NB4 (cell line): ENCODE results near the gene PCDHAC2.

Experiments
- DNase-seq: peaks from one replicate; pipeline ENCODE4 v3.0.0; 2010; ENCODE audit warnings: low read depth
- H3K4me3 ChIP-seq: one replicate; pipeline ENCODE4 v1.5.1; 2011; ENCODE audit warnings: mild to moderate bottlenecking, low read depth, low read length, moderate library complexity
- MYC ChIP-seq: IDR thresholded peaks from 2 replicates; pipeline ENCODE4 v1.6.1; 2011; ENCODE audit warnings: low read depth, low read length
- POLR2A ChIP-seq: IDR thresholded peaks from 2 replicates; pipeline ENCODE4 v1.6.1; 2011; ENCODE audit warnings: mild to moderate bottlenecking; ENCODE audit not compliant: insufficient read length; ENCODE audit errors: extremely low read depth
- TF ChIP-seq, protein P1 (sequence below): IDR thresholded peaks from one replicate; pipeline ENCODE4 v1.5.1; 2012; ENCODE audit warnings: low read depth, low read length
- TF ChIP-seq, protein P2 (sequence below): IDR thresholded peaks from 2 replicates; pipeline ENCODE4 v1.6.1; 2011; ENCODE audit warnings: low read depth, low read length

The PCDHAC2 gene

DNA sequence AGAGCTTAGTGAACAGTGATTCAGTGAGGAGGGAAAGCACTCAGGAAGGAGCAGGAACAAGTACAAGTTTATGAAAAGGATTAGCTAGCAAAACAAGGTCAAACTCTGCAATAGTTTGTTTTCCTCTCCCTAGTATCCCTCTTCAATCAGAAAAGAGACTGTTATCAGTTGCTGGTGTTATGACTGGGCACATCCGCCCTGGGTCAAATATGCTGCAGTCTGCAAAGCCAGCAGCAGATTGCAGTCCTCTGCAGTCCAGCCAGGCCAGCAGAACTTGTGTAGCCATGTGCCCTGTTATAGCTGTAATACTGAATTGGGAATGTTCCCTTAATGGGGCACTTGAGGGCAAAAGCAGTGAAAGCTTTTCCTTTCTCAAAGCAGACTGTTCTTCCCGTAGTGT is 12.0 kb downstream of the PCDHAC2 start:
- TF ChIP-seq, protein P1, sequence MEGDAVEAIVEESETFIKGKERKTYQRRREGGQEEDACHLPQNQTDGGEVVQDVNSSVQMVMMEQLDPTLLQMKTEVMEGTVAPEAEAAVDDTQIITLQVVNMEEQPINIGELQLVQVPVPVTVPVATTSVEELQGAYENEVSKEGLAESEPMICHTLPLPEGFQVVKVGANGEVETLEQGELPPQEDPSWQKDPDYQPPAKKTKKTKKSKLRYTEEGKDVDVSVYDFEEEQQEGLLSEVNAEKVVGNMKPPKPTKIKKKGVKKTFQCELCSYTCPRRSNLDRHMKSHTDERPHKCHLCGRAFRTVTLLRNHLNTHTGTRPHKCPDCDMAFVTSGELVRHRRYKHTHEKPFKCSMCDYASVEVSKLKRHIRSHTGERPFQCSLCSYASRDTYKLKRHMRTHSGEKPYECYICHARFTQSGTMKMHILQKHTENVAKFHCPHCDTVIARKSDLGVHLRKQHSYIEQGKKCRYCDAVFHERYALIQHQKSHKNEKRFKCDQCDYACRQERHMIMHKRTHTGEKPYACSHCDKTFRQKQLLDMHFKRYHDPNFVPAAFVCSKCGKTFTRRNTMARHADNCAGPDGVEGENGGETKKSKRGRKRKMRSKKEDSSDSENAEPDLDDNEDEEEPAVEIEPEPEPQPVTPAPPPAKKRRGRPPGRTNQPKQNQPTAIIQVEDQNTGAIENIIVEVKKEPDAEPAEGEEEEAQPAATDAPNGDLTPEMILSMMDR, result no peak
- no peak for TF ChIP-seq POLR2A
- TF ChIP-seq MYC, result no peak
- TF ChIP-seq, protein P2, sequence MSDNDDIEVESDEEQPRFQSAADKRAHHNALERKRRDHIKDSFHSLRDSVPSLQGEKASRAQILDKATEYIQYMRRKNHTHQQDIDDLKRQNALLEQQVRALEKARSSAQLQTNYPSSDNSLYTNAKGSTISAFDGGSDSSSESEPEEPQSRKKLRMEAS, result no peak
- DNase-seq, result no peak
- no peak overlapping the region for H3K4me3 ChIP-seq

DNA sequence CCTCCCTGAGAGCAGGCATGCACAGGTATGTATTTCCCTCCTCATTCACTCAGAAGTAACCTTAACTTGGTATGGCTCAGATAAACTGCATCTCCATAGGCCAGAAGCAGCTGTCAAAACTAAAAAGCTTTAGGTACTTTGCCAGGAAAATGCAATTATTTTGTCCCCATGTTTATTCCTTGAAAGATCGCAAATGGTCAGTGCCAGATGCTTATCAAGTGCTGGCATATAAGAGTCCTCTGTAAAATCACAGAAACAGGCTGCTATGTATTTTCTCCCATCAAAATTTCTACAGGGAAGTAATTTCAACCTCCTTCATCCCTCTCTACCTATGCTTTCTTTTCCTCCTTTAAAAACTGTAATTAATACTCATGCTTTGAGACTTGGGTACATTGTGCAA is 12.7 kb downstream of the PCDHAC2 start:
- DNase-seq, result no peak
- no peak for TF ChIP-seq POLR2A
- TF ChIP-seq, protein P1, result no peak
- TF ChIP-seq, protein P2, result no peak
- no peak overlapping the region for H3K4me3 ChIP-seq

DNA sequence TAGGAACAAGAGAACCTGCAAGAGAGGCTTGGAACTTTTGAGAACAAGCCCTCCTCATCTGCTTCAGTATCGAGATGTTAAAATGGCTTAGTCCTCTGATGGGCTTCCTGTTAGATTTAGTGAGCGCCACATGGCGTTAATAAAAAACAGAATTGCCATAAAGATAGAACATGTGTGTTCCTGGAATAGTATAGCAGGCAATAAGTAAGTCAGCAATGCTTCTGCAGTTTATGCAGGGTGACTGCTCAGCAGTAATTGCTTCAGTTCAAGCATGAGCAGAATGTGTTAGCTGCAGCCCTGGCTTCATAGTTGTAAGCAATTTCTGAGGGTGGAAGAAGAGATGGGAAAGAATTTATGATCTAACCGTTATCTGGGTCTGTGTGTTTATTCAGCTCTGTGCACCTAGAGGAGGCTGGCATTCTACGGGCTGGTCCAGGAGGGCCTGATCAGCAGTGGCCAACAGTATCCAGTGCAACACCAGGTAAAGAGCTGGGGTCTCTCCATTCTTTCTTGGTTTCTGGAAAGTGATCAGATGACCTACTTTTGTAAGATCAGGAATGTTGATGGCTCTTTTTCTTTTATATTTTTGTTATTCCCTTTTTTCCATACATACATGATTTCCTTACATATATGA is 15.9 kb downstream of the PCDHAC2 start:
- DNase-seq, result no peak
- no peak for TF ChIP-seq MYC
- TF ChIP-seq, protein P1, result no peak
- no peak for TF ChIP-seq POLR2A
- TF ChIP-seq, protein P2, result no peak
- no peak overlapping the region for H3K4me3 ChIP-seq

DNA sequence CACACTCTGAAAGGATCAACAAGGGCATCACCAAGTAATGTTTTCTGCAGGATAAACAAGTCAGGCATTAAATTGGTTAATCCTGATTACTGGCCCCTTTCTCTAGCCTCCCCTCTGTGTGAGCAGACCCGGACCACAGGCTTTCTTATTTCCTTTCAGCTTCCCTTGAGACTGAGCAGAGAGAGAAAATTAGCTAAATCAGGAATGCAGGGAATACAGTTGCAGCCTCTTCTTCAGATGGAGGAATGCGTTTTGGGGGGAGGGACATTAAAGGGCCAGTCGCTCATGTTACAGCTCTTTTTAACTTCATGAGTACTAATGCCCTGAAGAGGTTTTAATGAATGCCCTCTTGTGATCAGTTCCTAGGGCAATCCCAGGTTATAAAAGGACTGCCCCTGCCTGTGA is 19.8 kb downstream of the PCDHAC2 start:
- no peak overlapping the region for H3K4me3 ChIP-seq
- no peak for TF ChIP-seq MYC
- no peak for TF ChIP-seq POLR2A
- TF ChIP-seq, protein P1, result no peak
- TF ChIP-seq, protein P2, result no peak
- no peak for DNase-seq

DNA sequence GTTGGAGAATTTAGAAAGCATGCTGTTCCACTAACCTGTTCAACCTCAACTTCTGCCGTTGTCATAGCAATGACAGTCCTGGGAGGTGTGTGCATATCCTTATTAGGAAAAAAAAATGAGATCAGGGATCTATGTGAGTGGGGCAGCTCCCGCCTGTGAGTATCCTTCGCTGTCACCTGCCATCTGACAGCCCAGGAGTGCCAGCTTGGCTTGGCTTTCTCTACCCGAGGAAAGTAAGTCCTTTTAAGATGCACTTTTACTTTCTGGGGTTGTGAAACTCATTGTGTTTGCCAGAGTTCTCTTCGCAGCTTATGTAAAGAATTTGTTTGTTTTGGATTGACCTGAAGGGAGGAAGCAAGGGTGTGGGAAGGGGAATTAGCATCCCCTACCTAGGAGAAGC is 21.8 kb downstream of the PCDHAC2 start:
- no peak overlapping the region for H3K4me3 ChIP-seq
- DNase-seq, result no peak
- TF ChIP-seq, protein P2, result no peak
- TF ChIP-seq, protein P1, result no peak
- TF ChIP-seq MYC, result no peak

DNA sequence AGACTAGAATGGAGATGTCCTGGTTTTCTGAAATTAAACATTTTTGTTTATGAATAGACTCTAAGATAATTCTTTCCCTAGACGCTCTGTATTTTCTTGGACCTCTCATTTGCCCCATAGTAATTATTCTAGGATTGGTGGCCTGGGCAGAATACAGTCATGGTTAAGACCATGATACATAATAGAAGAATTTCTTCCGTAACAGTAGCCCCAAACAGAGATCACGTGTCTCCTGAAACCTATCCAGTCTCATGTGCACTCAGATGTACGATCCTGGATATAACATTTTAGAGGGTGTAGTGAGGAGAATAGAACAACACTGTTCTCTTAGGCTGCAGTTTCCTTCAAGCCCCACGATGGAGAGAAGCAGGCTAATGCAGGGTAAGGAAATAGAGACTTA is 22.3 kb downstream of the PCDHAC2 start:
- TF ChIP-seq MYC (no peak), POLR2A (no peak)
- TF ChIP-seq, protein P2, result no peak
- TF ChIP-seq, protein P1, result no peak
- no peak for DNase-seq
- H3K4me3 ChIP-seq, result no peak overlapping the region
